Left lung (tissue), 10 donors: ENCODE data around the gene SIX3. TPM values are rescaled to one million over a fixed set of nuclear protein-coding genes. Genes with fewer than 3 reads are reported as not detected.

Experiments
- ATAC-seq: fragments of 200-7000 bp; cut with Tn5 transposase; one replicate; pipeline ENCODE4 v1.9.1; 2020; ENCODE audit warnings: moderate library complexity
- DNase-seq, 4 donors: peaks; one replicate each; pipeline ENCODE4 v3.0.0-alpha.2; 2013 to 2020
- H3K27ac ChIP-seq, 2 donors: fragments of 200-600 bp; sonication (generic) in 1 of 2; one replicate each; pipeline versions ENCODE4 v1.5.0 to v1.8.0; 2020 to 2021
- H3K27me3 ChIP-seq, 2 donors: fragments of 200-600 bp; sonication (generic) in 1 of 2; one replicate each; pipeline versions ENCODE4 v1.5.0 to v1.8.0; 2020 to 2021
- H3K36me3 ChIP-seq, 2 donors: fragments of 200-600 bp; sonication (generic) in 1 of 2; one replicate each; pipeline versions ENCODE4 v1.5.0 to v1.8.0; 2020 to 2021
- H3K4me1 ChIP-seq, 2 donors: fragments of 200-600 bp; one replicate each; pipeline ENCODE4 v1.8.0; 2021
- H3K4me3 ChIP-seq, 2 donors: fragments of 200-600 bp; sonication (generic) in 1 of 2; one replicate each; pipeline versions ENCODE4 v1.5.0 to v1.8.0; 2020 to 2021; ENCODE audit warnings: mild to moderate bottlenecking in 1 of 2
- H3K9me3 ChIP-seq, 2 donors: fragments of 200-600 bp; sonication (generic) in 1 of 2; one replicate each; pipeline versions ENCODE4 v1.5.0 to v1.8.0; 2020 to 2021
- CTCF ChIP-seq, 2 donors: fragments of 200-600 bp; sonication (generic) in 1 of 2; IDR thresholded peaks; one replicate each; pipeline versions ENCODE4 v1.5.0 to v1.8.0; 2021; ENCODE audit warnings: antibody characterized with exemption in 2 of 2
- intact Hi-C, 2 donors: fragments of 100-400 bp; cut with DNase I; formaldehyde crosslinking; loops; one replicate each; pipeline versions ENCODE4 v1.11.2 to v1.14.2; 2022
- polyA plus RNA-seq, 6 donors: library from polyadenylated mRNA; unstranded; fragments of 120-200 nt; gene quantifications; one replicate each; pipeline ENCODE4 v1.2.1, GENCODE V29; 2013; ENCODE audit not compliant: insufficient read length in 6 of 6
- total RNA-seq, 2 donors: library from RNA; stranded (reverse); fragmentation: NEBNext Ultra II Directional; extraction: Animal tissue kit (Norgen Biotek cat#: 25700); gene quantifications; one replicate each; pipeline ENCODE4 v1.2.1, GENCODE V29; 2021
- donor health status: DM: no; HTN: yes; CAD: no.
- donor health status: DM: no; HTN: no; CAD: no.

SIX3 gene
- total and polyA plus RNA-seq, 8 donors = not detected

- peaks cover 70 to 99% of the 10 kb centered on the region in 2 donors for H3K27me3 ChIP-seq
- DNase-seq (peak in 1 of 4 donors; percentile 28), ATAC-seq (no peak)
- peaks cover 9 to 24% of the 10 kb centered on the region in 2 donors for H3K4me1 ChIP-seq
- no peaks in the 10 kb centered on the region for H3K36me3 ChIP-seq
- intact Hi-C loops = no loop called here
- TF ChIP-seq CTCF (IDR thresholded peaks at IDR 0.05) = no peak
- H3K4me3 ChIP-seq = no peak overlapping the region
- H3K27ac ChIP-seq = no peak overlapping the region
- H3K9me3 ChIP-seq = no peaks in the 10 kb centered on the region
These were observed 7.2 kb downstream of the SIX3 start for GRCh38 chr2:44948565-44949328.

GRCh38 chr2:44949329-44950151, 8.0 kb downstream of the SIX3 start:
- H3K27me3 ChIP-seq = peaks cover 70 to 99% of the 10 kb centered on the region in 2 donors
- H3K36me3 ChIP-seq = no peaks in the 10 kb centered on the region
- H3K27ac ChIP-seq = no peak overlapping the region
- DNase-seq (peak in 1 of 4 donors; percentile 64), ATAC-seq (peak; percentile 59)
- no peaks in the 10 kb centered on the region for H3K9me3 ChIP-seq
- H3K4me3 ChIP-seq = no peak overlapping the region
- TF ChIP-seq CTCF (IDR thresholded peaks at IDR 0.05) = no peak
- H3K4me1 ChIP-seq = peaks cover 9 to 16% of the 10 kb centered on the region in 2 donors
- intact Hi-C loops = loop anchor here in 1 of 2 donors (10.0 kb wide), 2 partner anchors 475 to 555 kb away; no protein-coding TSS in a partner anchor

- DNase-seq = no peak
- no peak for TF ChIP-seq CTCF (IDR thresholded peaks at IDR 0.05)
- ATAC-seq = no peak
- peaks cover 68 to 99% of the 10 kb centered on the region in 2 donors for H3K27me3 ChIP-seq
- H3K36me3 ChIP-seq = no peaks in the 10 kb centered on the region
- peaks cover 16 to 27% of the 10 kb centered on the region in 2 donors for H3K4me1 ChIP-seq
- H3K4me3 ChIP-seq = no peak overlapping the region
- no peaks in the 10 kb centered on the region for H3K9me3 ChIP-seq
- intact Hi-C loops = loop anchor here in 1 of 2 donors (10.0 kb wide), 2 partner anchors 476 to 556 kb away; no protein-coding TSS in a partner anchor
- H3K27ac ChIP-seq = no peak overlapping the region
These were observed 9.1 kb downstream of the SIX3 start for GRCh38 chr2:44950646-44951045.

GRCh38 chr2:44951124-44951523, 9.6 kb downstream of the SIX3 start:
- Histone ChIP-seq H3K9me3 (no peaks in the 10 kb centered on the region), H3K27me3 (peaks cover 68 to 99% of the 10 kb centered on the region in 2 donors), H3K4me3 (no peak overlapping the region), H3K36me3 (no peaks in the 10 kb centered on the region), H3K4me1 (peaks cover 16 to 30% of the 10 kb centered on the region in 2 donors), H3K27ac (no peak overlapping the region)
- no peak for ATAC-seq
- no peak for TF ChIP-seq CTCF (IDR thresholded peaks at IDR 0.05)
- DNase-seq = no peak
- intact Hi-C loops = loop anchor here in 1 of 2 donors (10.0 kb wide), 2 partner anchors 476 to 556 kb away; no protein-coding TSS in a partner anchor

- no peak for ATAC-seq
These were observed 10.2 kb downstream of the SIX3 start for GRCh38 chr2:44951714-44952113.

More at GRCh38 chr2:44951714-44952113, 10.2 kb downstream of the SIX3 start:
- intact Hi-C loops = loop anchor here in 1 of 2 donors (10.0 kb wide), 2 partner anchors 477 to 557 kb away; no protein-coding TSS in a partner anchor
- H3K4me3 ChIP-seq = no peak overlapping the region
- peaks cover 64 to 99% of the 10 kb centered on the region in 2 donors for H3K27me3 ChIP-seq
- H3K27ac ChIP-seq = no peak overlapping the region
- no peak for DNase-seq
- no peak for TF ChIP-seq CTCF (IDR thresholded peaks at IDR 0.05)
- no peaks in the 10 kb centered on the region for H3K9me3 ChIP-seq
- H3K36me3 ChIP-seq = no peaks in the 10 kb centered on the region
- peaks cover 16 to 30% of the 10 kb centered on the region in 2 donors for H3K4me1 ChIP-seq
